Nephron progenitor cell (in vitro differentiated cells): ENCODE results near the gene AARS2.

Source experiments
- DNase-seq: peaks from one replicate; pipeline ENCODE4 v3.0.0; 2021
- H3K27ac Mint-ChIP-seq: 2 replicates; pipeline ENCODE4 v1.8.0; 2021; ENCODE audit warnings: mild to moderate bottlenecking, moderate library complexity, mixed read lengths
- H3K27me3 Mint-ChIP-seq: 2 replicates; pipeline ENCODE4 v1.8.0; 2021; ENCODE audit warnings: mild to moderate bottlenecking, low read depth, mixed read lengths; ENCODE audit not compliant: poor library complexity
- H3K36me3 Mint-ChIP-seq: 2 replicates; pipeline ENCODE4 v1.8.0; 2021; ENCODE audit warnings: low read depth, mixed read lengths
- H3K4me1 Mint-ChIP-seq: 2 replicates; pipeline ENCODE4 v1.8.0; 2021; ENCODE audit warnings: mixed read lengths
- H3K4me3 Mint-ChIP-seq: 2 replicates; pipeline ENCODE4 v1.8.0; 2021; ENCODE audit warnings: mild to moderate bottlenecking, moderate library complexity, mixed read lengths
- H3K9me3 Mint-ChIP-seq: 2 replicates; pipeline ENCODE4 v1.8.0; 2021; ENCODE audit warnings: mild to moderate bottlenecking, moderate library complexity, mixed read lengths
- TF ChIP-seq, protein P1 (sequence below): fragments of 200-600 bp; sonication (generic); IDR thresholded peaks from 2 replicates; pipeline ENCODE4 v1.5.0; 2021; ENCODE audit warnings: antibody characterized with exemption

AARS2 gene

GRCh38 chr6:44266347-44266746 is 46.8 kb downstream of the AARS2 start:
- Mint-ChIP-seq H3K4me3 (peak overlapping the region; percentile 92), H3K27ac (no peak overlapping the region), H3K36me3 (no peaks in the 10 kb centered on the region), H3K27me3 (peaks cover 14% of the 10 kb centered on the region), H3K9me3 (no peaks in the 10 kb centered on the region), H3K4me1 (peaks cover 80% of the 10 kb centered on the region)
- TF ChIP-seq, protein P1, sequence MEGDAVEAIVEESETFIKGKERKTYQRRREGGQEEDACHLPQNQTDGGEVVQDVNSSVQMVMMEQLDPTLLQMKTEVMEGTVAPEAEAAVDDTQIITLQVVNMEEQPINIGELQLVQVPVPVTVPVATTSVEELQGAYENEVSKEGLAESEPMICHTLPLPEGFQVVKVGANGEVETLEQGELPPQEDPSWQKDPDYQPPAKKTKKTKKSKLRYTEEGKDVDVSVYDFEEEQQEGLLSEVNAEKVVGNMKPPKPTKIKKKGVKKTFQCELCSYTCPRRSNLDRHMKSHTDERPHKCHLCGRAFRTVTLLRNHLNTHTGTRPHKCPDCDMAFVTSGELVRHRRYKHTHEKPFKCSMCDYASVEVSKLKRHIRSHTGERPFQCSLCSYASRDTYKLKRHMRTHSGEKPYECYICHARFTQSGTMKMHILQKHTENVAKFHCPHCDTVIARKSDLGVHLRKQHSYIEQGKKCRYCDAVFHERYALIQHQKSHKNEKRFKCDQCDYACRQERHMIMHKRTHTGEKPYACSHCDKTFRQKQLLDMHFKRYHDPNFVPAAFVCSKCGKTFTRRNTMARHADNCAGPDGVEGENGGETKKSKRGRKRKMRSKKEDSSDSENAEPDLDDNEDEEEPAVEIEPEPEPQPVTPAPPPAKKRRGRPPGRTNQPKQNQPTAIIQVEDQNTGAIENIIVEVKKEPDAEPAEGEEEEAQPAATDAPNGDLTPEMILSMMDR: no peak
- no peak for DNase-seq

DNA sequence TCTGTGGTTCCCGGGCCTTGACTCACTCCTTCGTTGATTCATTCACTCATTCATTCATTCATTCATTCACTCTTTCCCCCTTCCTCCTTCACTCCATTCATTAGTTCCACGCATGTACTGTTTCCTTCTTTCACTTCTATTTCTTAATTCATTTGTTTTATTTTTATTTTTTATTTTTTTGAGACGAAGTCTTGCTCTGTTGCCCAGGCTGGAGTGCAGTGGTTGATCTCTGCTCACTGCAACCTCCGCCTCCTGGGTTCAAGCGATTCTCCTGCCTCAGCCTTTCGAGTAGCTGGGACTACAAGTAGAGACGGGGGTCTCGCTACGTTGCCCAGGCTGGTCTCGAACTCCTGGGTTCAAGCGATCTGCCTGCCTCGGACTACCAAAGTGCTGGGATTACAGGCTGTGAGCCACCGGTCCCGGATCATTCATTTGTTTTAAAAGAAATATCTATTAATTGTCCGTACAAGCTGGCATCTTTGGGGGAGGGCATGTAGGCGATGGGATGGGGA is 47.4 kb downstream of the AARS2 start:
- H3K4me3 Mint-ChIP-seq: peak overlapping the region; percentile 92
- H3K27me3 Mint-ChIP-seq: peaks cover 14% of the 10 kb centered on the region
- peaks cover 76% of the 10 kb centered on the region for H3K4me1 Mint-ChIP-seq
- H3K9me3 Mint-ChIP-seq: no peaks in the 10 kb centered on the region
- no peaks in the 10 kb centered on the region for H3K36me3 Mint-ChIP-seq
- TF ChIP-seq, protein P1: no peak
- no peak for DNase-seq
- H3K27ac Mint-ChIP-seq: no peak overlapping the region

- DNase-seq: peak; percentile 98
- peaks cover 13% of the 10 kb centered on the region for H3K27me3 Mint-ChIP-seq
- peaks cover 76% of the 10 kb centered on the region for H3K4me1 Mint-ChIP-seq
- H3K9me3 Mint-ChIP-seq: no peaks in the 10 kb centered on the region
- TF ChIP-seq, protein P1: no peak
- no peak within 1 kb of the TSS for H3K27ac Mint-ChIP-seq
- no peaks in the 10 kb centered on the region for H3K36me3 Mint-ChIP-seq
- H3K4me3 Mint-ChIP-seq: peak within 1 kb of the TSS; percentile 92
Observed at GRCh38 chr6:44265007-44265721, 48.0 kb downstream of the AARS2 start, which contains the start of gene NFKBIE. TSS of gene NFKBIE (minus strand) at chr6:44265551. CDS start at chr6:44265346, 205 bp downstream.

- H3K36me3 Mint-ChIP-seq: no peaks in the 10 kb centered on the region
- no peak overlapping the region for H3K27ac Mint-ChIP-seq
- no peaks in the 10 kb centered on the region for H3K9me3 Mint-ChIP-seq
- TF ChIP-seq, protein P1: no peak
- H3K4me3 Mint-ChIP-seq: peak overlapping the region; percentile 92
- peaks cover 5% of the 10 kb centered on the region for H3K27me3 Mint-ChIP-seq
- H3K4me1 Mint-ChIP-seq: peaks cover 69% of the 10 kb centered on the region
- DNase-seq: no peak
Observed at GRCh38 chr6:44264154-44265006, 48.8 kb downstream of the AARS2 start.

DNA sequence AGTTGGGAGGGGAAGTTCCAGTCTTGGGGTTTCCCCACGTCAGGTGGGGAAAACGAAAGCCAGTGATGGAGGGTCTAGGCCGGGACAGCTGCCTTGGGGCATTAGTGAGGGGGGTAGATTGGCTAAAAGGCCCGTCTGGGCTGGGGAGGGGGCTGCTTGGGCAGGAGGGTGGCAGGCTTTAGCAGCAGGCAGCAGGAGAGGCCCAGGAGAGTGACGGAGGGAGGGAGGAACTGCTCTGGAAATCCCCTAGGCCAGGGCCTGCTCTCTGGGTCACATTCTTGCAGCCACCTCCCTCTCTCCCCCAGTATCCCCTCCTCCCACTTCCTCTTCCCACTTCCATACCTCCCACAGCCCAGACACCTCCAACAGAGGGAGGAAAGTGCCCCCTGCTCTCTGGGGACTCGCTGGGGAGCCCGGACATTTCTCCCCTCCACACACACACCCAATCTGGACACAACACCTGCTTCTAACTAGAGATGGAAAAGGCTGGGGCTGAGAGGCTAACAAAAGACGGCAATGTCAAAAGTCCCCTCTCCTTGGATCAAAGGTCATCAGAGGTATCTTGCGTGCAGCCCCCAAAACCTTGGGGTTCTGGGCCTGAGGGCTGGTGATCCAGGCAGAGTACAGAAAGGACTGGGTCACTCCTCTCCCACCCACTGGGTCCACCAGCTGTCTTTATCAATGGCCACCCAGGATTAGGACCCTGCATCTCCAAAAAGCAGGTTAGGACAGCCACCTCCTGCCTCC is 49.6 kb downstream of the AARS2 start:
- peaks cover 7% of the 10 kb centered on the region for H3K36me3 Mint-ChIP-seq
- no peaks in the 10 kb centered on the region for H3K9me3 Mint-ChIP-seq
- TF ChIP-seq, protein P1: no peak
- no peak overlapping the region for H3K27ac Mint-ChIP-seq
- H3K4me3 Mint-ChIP-seq: peak overlapping the region; percentile 92
- H3K27me3 Mint-ChIP-seq: peaks cover 2% of the 10 kb centered on the region
- peak; percentile 42 for DNase-seq
- peaks cover 63% of the 10 kb centered on the region for H3K4me1 Mint-ChIP-seq
